Measurements from ENCODE around the gene GNPTAB.

GRCh38 chr12:101720118-101720517 is 110.6 kb downstream of the GNPTAB start:
- TF ChIP-seq POLR2A (IDR thresholded peaks at IDR 0.05) (no peak), CTCF (IDR thresholded peaks at IDR 0.05) (no peak), POLR2AphosphoS5 (IDR thresholded peaks at IDR 0.05; ENCODE audit: insufficient read depth in 1 of 2, low read depth in 1 of 2) (no peak)
